ENCODE results near the gene JUNB. TPM values are rescaled to one million over a fixed set of nuclear protein-coding genes. Genes with fewer than 3 reads are reported as not detected.
A peak's percentile ranks its signal among the peaks of the same experiment; 100 is the strongest.

The JUNB gene
- total and polyA plus RNA-seq, 2 of the 13 experiments (the other 11 are each of a cell fraction or from before 2014, with no cell fraction given) = 7.7 to 8.2 TPM

DNA sequence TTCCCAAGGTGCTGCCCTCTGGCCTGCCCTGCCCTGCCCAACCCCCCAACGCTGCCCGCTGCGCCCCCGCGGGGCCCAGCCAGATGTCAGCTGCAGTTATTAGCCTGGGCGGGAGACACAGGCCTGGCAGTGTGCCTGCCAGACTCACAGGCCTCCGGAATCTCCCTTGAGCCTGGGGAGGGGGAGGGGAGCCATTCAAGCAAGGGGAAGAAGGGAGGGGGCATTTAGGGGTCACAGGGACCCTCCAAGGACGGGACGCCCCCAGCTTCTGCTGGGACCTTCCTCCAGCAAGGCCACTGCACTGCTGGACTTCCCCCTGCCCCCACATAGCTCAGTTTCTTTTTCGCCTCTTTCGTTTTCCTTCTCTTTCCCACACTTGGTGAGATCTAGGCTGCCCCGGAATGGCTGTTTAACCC, 2.6 kb upstream of the JUNB start (continued):
- TF ChIP-seq THRA (CRISPR knock-in tag; IDR thresholded peaks at IDR 0.05; ENCODE audit: borderline replicate concordance) = 0 out of 2 replicates have a peak, but pooled peaks have one; percentile 31
- peak; percentile 13 for TF ChIP-seq TEAD3 (CRISPR knock-in tag; optimal IDR thresholded peaks at IDR 0.05; ENCODE audit: borderline replicate concordance)
- TF ChIP-seq HMG20B (CRISPR knock-in tag; conservative IDR thresholded peaks at IDR 0.05) = no peak
- 0 out of 2 replicates have a peak, but pooled peaks have one; percentile 6 for TF ChIP-seq ZNF276 (CRISPR knock-in tag; IDR thresholded peaks at IDR 0.05; ENCODE audit: low read depth)
- 0 out of 2 replicates have a peak, but pooled peaks have one; percentile 33 for TF ChIP-seq NAIF1 (CRISPR knock-in tag; IDR thresholded peaks at IDR 0.05; ENCODE audit: borderline replicate concordance)
- TF ChIP-seq ZSCAN21 (CRISPR knock-in tag; IDR thresholded peaks at IDR 0.05; ENCODE audit: borderline replicate concordance) = 0 out of 2 replicates have a peak, but pooled peaks have one; percentile 37
- TF ChIP-seq, protein P1, sequence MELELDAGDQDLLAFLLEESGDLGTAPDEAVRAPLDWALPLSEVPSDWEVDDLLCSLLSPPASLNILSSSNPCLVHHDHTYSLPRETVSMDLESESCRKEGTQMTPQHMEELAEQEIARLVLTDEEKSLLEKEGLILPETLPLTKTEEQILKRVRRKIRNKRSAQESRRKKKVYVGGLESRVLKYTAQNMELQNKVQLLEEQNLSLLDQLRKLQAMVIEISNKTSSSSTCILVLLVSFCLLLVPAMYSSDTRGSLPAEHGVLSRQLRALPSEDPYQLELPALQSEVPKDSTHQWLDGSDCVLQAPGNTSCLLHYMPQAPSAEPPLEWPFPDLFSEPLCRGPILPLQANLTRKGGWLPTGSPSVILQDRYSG (CRISPR knock-in tag; IDR thresholded peaks at IDR 0.05) = no peak
- TF ChIP-seq ZSCAN12 (CRISPR knock-in tag; IDR thresholded peaks at IDR 0.05) = no peak
- TF ChIP-seq HIC2 (CRISPR knock-in tag; IDR thresholded peaks at IDR 0.05; ENCODE audit: low read depth) = peak; percentile 79
- TF ChIP-seq ZNF850 (CRISPR knock-in tag; conservative IDR thresholded peaks at IDR 0.05) = no peak
- no peak for TF ChIP-seq GPN1 (CRISPR knock-in tag; IDR thresholded peaks at IDR 0.05; ENCODE audit: borderline replicate concordance)
- TF ChIP-seq ZSCAN25 (CRISPR knock-in tag; IDR thresholded peaks at IDR 0.05) = 0 out of 2 replicates have a peak, but pooled peaks have one; percentile 28
- no peak for TF ChIP-seq REL (CRISPR knock-in tag; conservative IDR thresholded peaks at IDR 0.05)
- no peak for TF ChIP-seq BORCS8-MEF2B (CRISPR knock-in tag; IDR thresholded peaks at IDR 0.05)
- TF ChIP-seq, protein P2, sequence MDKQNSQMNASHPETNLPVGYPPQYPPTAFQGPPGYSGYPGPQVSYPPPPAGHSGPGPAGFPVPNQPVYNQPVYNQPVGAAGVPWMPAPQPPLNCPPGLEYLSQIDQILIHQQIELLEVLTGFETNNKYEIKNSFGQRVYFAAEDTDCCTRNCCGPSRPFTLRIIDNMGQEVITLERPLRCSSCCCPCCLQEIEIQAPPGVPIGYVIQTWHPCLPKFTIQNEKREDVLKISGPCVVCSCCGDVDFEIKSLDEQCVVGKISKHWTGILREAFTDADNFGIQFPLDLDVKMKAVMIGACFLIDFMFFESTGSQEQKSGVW (CRISPR knock-in tag; IDR thresholded peaks at IDR 0.05; ENCODE audit: borderline replicate concordance) = no peak
- TF ChIP-seq ZNF121 (CRISPR knock-in tag; IDR thresholded peaks at IDR 0.05) = 0 out of 2 replicates have a peak, but pooled peaks have one; percentile 8
- TF ChIP-seq, protein P3, sequence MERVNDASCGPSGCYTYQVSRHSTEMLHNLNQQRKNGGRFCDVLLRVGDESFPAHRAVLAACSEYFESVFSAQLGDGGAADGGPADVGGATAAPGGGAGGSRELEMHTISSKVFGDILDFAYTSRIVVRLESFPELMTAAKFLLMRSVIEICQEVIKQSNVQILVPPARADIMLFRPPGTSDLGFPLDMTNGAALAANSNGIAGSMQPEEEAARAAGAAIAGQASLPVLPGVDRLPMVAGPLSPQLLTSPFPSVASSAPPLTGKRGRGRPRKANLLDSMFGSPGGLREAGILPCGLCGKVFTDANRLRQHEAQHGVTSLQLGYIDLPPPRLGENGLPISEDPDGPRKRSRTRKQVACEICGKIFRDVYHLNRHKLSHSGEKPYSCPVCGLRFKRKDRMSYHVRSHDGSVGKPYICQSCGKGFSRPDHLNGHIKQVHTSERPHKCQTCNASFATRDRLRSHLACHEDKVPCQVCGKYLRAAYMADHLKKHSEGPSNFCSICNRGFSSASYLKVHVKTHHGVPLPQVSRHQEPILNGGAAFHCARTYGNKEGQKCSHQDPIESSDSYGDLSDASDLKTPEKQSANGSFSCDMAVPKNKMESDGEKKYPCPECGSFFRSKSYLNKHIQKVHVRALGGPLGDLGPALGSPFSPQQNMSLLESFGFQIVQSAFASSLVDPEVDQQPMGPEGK (CRISPR knock-in tag; IDR thresholded peaks at IDR 0.05) = peak; percentile 93
- TF ChIP-seq PCBP1 (IDR thresholded peaks at IDR 0.05; ENCODE audit: borderline replicate concordance, low read depth, low read length) = 0 out of 2 replicates have a peak, but pooled peaks have one; percentile 49
- TF ChIP-seq ZNF510 (CRISPR knock-in tag; IDR thresholded peaks at IDR 0.05; ENCODE audit: low read depth) = no peak
- peak; percentile 21 for TF ChIP-seq AGO2 (optimal IDR thresholded peaks at IDR 0.05; ENCODE audit: low read depth, low read length)

Data from HepG2 (cell line).